C4-2B (cell line): ENCODE data around the gene FASTKD2.
A peak's percentile ranks its signal among the peaks of the same experiment; 100 is the strongest.

ENCODE experiments used
- H3K27ac ChIP-seq: fragments of 450-650 bp; 2 replicates; pipeline ENCODE4 v1.5.1; 2017
- ZFX ChIP-seq: fragments of 450-650 bp; IDR thresholded peaks from 2 replicates; pipeline ENCODE4 v1.6.1; 2017
- TF ChIP-seq, protein P1 (sequence below): fragments of 450-650 bp; conservative IDR thresholded peaks from 2 replicates; pipeline ENCODE4 v1.5.1; 2017; ENCODE audit warnings: mild to moderate bottlenecking

The FASTKD2 gene

DNA sequence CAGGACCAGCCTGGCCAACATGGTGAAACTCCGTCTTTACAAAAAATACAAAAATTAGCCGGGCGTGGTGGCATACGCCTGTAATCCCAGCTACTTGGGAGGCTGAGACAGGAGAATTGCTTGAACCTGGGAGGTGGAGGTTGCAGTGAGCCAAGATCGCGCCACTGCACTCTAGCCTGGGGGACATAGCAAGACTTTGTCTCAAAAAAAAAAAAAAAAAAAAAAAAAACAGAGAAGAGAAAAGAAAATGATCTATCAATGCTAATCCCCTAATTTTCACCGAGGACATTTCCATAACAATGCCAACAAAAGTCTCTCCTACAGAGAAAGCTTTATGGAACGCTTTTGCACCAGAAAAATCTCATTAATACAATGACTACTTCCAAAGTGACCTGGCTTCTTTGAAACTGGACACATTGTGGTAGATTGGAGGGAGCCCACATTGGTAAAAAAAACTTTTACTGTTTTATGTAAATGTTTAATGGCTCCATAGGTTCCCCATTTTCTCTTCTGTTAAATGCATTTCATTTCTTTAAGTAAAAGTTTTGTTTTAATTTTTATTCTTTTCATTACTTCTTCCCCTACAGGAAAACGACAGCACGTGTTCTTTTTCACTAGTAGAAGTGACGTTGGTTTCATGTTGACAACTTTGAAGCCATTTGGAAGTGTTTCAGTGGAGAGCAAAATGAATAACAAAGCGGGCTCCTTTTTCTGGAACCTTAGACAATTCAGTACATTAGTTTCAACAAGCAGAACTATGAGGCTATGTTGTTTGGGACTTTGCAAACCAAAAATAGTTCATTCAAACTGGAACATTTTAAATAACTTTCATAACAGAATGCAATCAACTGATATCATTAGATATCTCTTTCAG, 888 bp downstream of the FASTKD2 start:
- H3K27ac ChIP-seq, result peak overlapping the region; percentile 93
- no peak for TF ChIP-seq ZFX
- TF ChIP-seq, protein P1, sequence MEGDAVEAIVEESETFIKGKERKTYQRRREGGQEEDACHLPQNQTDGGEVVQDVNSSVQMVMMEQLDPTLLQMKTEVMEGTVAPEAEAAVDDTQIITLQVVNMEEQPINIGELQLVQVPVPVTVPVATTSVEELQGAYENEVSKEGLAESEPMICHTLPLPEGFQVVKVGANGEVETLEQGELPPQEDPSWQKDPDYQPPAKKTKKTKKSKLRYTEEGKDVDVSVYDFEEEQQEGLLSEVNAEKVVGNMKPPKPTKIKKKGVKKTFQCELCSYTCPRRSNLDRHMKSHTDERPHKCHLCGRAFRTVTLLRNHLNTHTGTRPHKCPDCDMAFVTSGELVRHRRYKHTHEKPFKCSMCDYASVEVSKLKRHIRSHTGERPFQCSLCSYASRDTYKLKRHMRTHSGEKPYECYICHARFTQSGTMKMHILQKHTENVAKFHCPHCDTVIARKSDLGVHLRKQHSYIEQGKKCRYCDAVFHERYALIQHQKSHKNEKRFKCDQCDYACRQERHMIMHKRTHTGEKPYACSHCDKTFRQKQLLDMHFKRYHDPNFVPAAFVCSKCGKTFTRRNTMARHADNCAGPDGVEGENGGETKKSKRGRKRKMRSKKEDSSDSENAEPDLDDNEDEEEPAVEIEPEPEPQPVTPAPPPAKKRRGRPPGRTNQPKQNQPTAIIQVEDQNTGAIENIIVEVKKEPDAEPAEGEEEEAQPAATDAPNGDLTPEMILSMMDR, result no peak

DNA sequence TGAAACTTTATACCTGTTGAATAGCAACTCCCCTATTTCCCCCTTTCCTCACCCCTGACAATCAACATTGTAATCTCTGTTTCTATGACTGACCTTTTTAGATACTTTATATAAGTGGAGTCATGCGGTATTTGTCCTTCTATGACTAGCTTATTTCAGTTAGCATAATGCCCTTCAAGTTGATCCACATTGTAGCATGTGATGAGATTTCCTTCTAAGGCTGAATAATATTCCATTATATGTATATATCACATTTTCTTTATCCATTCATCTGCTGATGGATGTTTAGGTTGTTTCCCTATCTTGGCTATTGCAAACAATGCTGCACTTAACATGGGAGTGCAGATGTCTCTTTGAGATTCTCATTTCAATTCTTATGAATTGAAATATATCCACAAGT, 9.5 kb downstream of the FASTKD2 start:
- TF ChIP-seq ZFX, result no peak
- TF ChIP-seq, protein P1, result no peak
- no peak overlapping the region for H3K27ac ChIP-seq

DNA sequence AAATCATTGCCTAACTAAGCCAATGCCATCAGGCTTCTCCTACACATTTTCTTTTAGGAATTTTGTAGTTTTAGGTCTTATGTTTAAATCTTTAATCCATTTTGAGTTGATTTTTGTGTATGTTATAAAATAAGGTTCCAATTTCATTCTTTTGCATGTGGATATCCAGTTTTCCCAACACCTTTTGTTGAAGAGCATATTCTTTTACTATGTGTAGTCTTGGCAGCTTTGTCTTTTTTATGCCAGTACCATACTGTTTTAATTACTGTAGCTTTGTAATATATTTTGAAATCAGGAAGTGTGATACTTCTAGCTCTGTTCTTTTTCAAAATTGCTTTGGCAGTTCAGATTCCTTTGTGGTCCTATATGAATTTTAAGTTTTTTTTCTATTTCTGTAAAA, 11.0 kb downstream of the FASTKD2 start:
- H3K27ac ChIP-seq, result no peak overlapping the region
- TF ChIP-seq ZFX, result no peak

DNA sequence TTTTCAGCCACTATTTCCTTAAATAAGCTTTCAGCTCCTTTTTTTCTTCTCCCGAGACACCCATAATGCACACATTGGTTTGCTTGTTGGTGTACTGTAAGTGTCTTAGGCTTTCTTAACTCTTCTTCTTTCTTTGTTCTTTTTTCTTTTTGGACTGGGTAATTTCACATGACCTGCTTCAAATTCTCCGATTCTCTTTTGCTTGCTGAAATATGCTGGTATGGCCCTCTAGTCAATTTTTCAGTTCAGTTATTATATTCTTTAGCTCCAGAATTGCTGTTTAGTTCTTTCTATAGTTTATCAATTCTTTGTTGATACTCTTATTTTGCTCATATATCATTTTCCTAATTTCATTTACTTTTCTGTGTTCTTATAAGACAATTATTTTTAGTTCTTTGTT, 15.3 kb downstream of the FASTKD2 start:
- TF ChIP-seq, protein P1, result no peak
- H3K27ac ChIP-seq, result no peak overlapping the region

DNA sequence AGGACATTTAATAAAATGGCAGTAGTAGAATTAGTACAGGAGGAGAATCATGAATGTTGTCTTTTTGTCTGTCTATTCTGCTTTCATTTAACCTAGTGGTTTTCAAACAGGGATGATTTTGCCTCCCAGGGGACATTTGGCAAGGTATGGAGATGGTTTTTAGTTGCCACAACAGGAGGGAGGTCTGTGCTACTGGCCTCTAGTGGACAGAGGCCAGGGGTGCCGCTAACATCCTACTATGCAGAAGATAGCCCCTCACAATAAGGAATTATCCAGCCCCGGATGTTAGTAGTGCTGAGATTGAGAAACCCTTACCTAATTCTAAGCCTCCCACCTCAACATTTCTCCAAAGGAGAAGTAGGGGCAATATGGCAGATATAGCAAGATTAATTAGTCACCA, 18.3 kb downstream of the FASTKD2 start:
- TF ChIP-seq, protein P1, result peak; percentile 70
- no peak for TF ChIP-seq ZFX
- H3K27ac ChIP-seq, result no peak overlapping the region

DNA sequence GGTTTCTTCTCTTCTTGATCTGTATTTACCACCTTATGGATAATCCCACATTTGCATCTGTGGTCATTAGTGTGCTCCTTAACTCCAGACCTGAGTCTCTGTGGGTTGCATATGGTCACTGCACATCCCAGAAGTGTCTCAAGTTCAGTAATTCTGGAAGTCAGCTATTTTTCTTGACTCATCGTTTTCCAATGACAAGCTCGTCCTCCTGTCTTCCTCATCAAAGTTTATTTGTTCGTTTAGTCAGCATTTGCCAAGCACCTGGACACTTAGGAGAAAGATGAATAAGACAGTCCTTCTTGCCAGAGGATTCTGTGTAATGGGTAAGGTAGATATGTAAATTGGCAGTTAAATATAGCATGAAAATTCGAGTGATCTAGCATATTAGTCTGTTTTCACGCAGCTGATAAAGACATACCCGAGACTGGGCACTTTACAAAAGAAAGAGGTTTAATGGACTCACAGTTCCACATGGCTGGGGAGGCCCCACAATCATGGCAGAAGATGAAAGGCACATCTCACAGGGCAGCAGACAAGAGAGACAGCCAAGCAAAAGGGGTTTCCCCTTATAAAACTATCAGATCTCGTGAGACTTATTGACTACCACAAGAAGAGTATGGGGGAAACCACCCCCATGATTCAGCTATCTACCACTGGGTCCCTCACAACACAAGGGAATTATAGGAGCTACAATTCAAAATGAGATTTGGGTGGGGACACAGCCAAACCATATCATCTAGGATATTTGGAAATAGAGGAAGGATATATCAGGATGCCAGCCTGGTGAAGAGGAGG, 19.4 kb downstream of the FASTKD2 start:
- H3K27ac ChIP-seq, result no peak overlapping the region
- no peak for TF ChIP-seq ZFX
- TF ChIP-seq, protein P1, result no peak

DNA sequence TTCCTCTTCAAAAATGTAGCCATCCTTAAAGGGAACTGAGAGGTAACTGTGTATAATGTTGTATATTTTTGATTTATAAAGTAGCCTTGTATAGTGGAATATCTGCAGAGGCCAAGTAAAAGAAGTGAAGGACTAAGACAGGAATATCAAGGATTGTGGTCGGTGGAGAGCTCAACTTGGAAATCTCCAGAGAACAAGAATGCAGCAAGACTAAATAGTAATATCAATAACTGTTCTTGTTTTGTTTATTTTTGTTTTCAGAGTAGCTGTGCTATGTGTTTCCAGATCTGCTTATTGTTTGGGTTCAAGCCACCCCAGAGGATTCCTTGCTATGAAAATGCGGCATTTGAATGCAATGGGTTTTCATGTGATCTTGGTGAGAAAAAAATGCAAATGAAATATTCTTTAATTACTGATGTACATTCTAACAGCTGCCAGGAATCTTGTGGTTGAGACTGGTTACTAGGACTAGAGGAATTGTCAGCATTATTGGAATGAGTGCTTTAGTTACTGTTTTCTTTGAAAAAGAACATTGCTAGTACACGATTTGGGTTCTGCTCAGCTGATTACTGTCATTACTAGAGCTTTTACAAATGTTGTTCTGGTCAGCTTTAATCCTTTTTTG, 25.0 kb downstream of the FASTKD2 start:
- TF ChIP-seq, protein P1, result no peak
- TF ChIP-seq ZFX, result no peak
- H3K27ac ChIP-seq, result no peak overlapping the region
